GM06990 (cell line): Measurements from ENCODE around the gene OR7G1.

Experiments used
- DNase-seq: peaks from one replicate; pipeline ENCODE4 v3.0.0-alpha.2; 2011; ENCODE audit not compliant: insufficient read length; ENCODE audit errors: extremely low read depth
- H3K27me3 ChIP-seq: replicated peaks from 2 replicates; pipeline ENCODE4 v1.6.0; 2011; ENCODE audit warnings: low read length; ENCODE audit not compliant: control insufficient read depth, insufficient read depth
- H3K36me3 ChIP-seq: 2 replicates; pipeline ENCODE4 v1.5.1; 2011; ENCODE audit warnings: low read length; ENCODE audit not compliant: control insufficient read depth, insufficient read depth
- H3K4me3 ChIP-seq: replicated peaks from 2 replicates; pipeline ENCODE4 v1.5.1; 2011; ENCODE audit warnings: low read depth, mild to moderate bottlenecking, control low read depth, low read length
- TF ChIP-seq, protein P1 (sequence below): IDR thresholded peaks from 2 replicates; pipeline ENCODE4 v1.5.1; 2011; ENCODE audit warnings: low read length, control low read depth, mild to moderate bottlenecking, inconsistent platforms; ENCODE audit not compliant: insufficient read depth, poor library complexity, severe bottlenecking

OR7G1 gene

DNA sequence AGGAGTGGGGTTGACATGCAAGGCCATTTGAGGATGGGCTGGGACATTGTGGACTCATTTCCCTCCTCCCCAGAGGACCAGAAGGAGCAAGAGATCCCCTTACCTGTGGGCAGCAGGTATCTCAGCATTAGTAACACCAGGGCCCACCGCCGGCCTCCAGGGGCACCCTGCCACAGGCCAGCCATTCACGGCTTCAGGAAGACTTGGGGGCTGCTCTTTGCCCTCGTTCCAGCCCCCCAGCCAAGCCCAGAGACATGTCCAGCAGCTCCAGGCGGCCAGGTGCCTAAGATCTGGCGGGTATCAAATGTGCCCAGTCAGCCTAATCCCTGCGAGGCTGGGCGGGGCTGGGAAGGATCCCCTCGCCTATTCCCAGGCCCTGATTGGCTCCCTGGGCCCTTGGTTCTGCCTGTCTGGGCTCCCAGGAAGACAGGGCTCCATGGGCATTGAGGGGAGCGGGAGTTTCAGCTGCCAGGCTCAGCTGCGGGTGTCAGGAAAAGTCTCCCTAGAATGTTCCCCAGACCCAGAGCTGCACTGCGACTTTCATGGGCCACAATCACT is 50.0 kb downstream of the OR7G1 start:
- Histone ChIP-seq H3K4me3 (no peak overlapping the region), H3K27me3 (no peaks in the 10 kb centered on the region), H3K36me3 (no peaks in the 10 kb centered on the region)
- TF ChIP-seq, protein P1, sequence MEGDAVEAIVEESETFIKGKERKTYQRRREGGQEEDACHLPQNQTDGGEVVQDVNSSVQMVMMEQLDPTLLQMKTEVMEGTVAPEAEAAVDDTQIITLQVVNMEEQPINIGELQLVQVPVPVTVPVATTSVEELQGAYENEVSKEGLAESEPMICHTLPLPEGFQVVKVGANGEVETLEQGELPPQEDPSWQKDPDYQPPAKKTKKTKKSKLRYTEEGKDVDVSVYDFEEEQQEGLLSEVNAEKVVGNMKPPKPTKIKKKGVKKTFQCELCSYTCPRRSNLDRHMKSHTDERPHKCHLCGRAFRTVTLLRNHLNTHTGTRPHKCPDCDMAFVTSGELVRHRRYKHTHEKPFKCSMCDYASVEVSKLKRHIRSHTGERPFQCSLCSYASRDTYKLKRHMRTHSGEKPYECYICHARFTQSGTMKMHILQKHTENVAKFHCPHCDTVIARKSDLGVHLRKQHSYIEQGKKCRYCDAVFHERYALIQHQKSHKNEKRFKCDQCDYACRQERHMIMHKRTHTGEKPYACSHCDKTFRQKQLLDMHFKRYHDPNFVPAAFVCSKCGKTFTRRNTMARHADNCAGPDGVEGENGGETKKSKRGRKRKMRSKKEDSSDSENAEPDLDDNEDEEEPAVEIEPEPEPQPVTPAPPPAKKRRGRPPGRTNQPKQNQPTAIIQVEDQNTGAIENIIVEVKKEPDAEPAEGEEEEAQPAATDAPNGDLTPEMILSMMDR = no peak
- DNase-seq = no peak
